Mesenchymal stem cell (in vitro differentiated cells and primary cell): ENCODE results near the gene TNFRSF11A.

Source experiments
- DNase-seq: peaks from one replicate; pipeline ENCODE4 v3.0.0-alpha.2; 2013
- H2AFZ ChIP-seq: one replicate; pipeline ENCODE4 v1.6.1; 2013; ENCODE audit warnings: low read depth, mild to moderate bottlenecking, control low read depth, inconsistent platforms, low read length, moderate library complexity
- H2AK5ac ChIP-seq: 2 replicates; pipeline ENCODE4 v1.6.1; 2013; ENCODE audit warnings: low read length, moderate library complexity, mild to moderate bottlenecking, inconsistent platforms; ENCODE audit not compliant: severe bottlenecking
- H2BK120ac ChIP-seq: one replicate; pipeline ENCODE4 v1.6.1; 2013; ENCODE audit warnings: low read depth, mild to moderate bottlenecking, inconsistent platforms, low read length, moderate library complexity
- H2BK12ac ChIP-seq, 2 experiments: one replicate each; pipeline ENCODE4 v1.6.1; 2013; ENCODE audit warnings: inconsistent platforms in 2 of 2, low read length in 2 of 2, mild to moderate bottlenecking in 2 of 2, moderate library complexity in 2 of 2, control low read depth in 1 of 2
- H2BK15ac ChIP-seq: one replicate; pipeline ENCODE4 v1.6.1; 2013; ENCODE audit warnings: mild to moderate bottlenecking, low read depth, inconsistent platforms; ENCODE audit not compliant: poor library complexity, severe bottlenecking
- H2BK5ac ChIP-seq: 2 replicates; pipeline ENCODE4 v1.6.1; 2013; ENCODE audit warnings: low read depth, mild to moderate bottlenecking, low read length, control low read depth, inconsistent platforms; ENCODE audit not compliant: poor library complexity, severe bottlenecking
- H3K14ac ChIP-seq, 2 experiments: one replicate each; pipeline ENCODE4 v1.6.1; 2013; ENCODE audit warnings: inconsistent platforms in 2 of 2, low read length in 2 of 2, control low read depth in 1 of 2, mild to moderate bottlenecking in 1 of 2, moderate library complexity in 1 of 2
- H3K18ac ChIP-seq, 2 experiments: one replicate each; pipeline ENCODE4 v1.6.1; 2013; ENCODE audit warnings: inconsistent platforms in 2 of 2, low read length in 2 of 2, control low read depth in 1 of 2, low read depth in 1 of 2, mild to moderate bottlenecking in 1 of 2
- H3K23ac ChIP-seq, 2 experiments: one replicate each; pipeline ENCODE4 v1.6.1; 2013; ENCODE audit warnings: inconsistent platforms in 2 of 2, low read length in 2 of 2, mild to moderate bottlenecking in 2 of 2, moderate library complexity in 2 of 2, control low read depth in 1 of 2
- H3K27ac ChIP-seq: 2 replicates; pipeline ENCODE4 v1.5.1; 2013; ENCODE audit warnings: mild to moderate bottlenecking, moderate library complexity, low read length, control low read depth, inconsistent platforms; ENCODE audit not compliant: poor library complexity, severe bottlenecking
- H3K27me3 ChIP-seq, 2 experiments: 2 replicates each; pipeline versions ENCODE4 v1.6.1 to v1.7.0; 2013; ENCODE audit warnings: low read length in 2 of 2, mild to moderate bottlenecking in 2 of 2, moderate library complexity in 2 of 2, control low read depth in 1 of 2, inconsistent platforms in 1 of 2; ENCODE audit not compliant: control insufficient read depth in 1 of 2, insufficient read depth in 1 of 2
- H3K36me3 ChIP-seq, 2 experiments: 2 replicates each; pipeline versions ENCODE4 v1.6.1 to v1.7.0; 2013; ENCODE audit warnings: low read length in 2 of 2, control low read depth in 1 of 2, inconsistent platforms in 1 of 2, low read depth in 1 of 2, mild to moderate bottlenecking in 1 of 2; ENCODE audit not compliant: insufficient read depth in 2 of 2, control insufficient read depth in 1 of 2
- H3K4ac ChIP-seq, 2 experiments: one replicate each; pipeline ENCODE4 v1.6.1; 2013; ENCODE audit warnings: inconsistent platforms in 2 of 2, low read length in 2 of 2, mild to moderate bottlenecking in 2 of 2, moderate library complexity in 2 of 2, control low read depth in 1 of 2, low read depth in 1 of 2
- H3K4me1 ChIP-seq: 2 replicates; pipeline ENCODE4 v1.6.1; 2013; ENCODE audit warnings: low read depth, low read length, control low read depth; ENCODE audit not compliant: control insufficient read depth, insufficient read depth
- H3K4me2 ChIP-seq: 2 replicates; pipeline ENCODE4 v1.6.1; 2013; ENCODE audit warnings: low read length, mild to moderate bottlenecking, inconsistent platforms; ENCODE audit not compliant: poor library complexity, severe bottlenecking
- H3K4me3 ChIP-seq, 2 experiments: 2 replicates each; pipeline versions ENCODE4 v1.5.1 to v1.7.0; 2013; ENCODE audit warnings: low read length in 2 of 2, mild to moderate bottlenecking in 2 of 2, control low read depth in 1 of 2, low read depth in 1 of 2; ENCODE audit not compliant: insufficient read depth in 1 of 2
- H3K79me1 ChIP-seq: replicated peaks from 2 replicates; pipeline ENCODE4 v1.6.1; 2013; ENCODE audit warnings: mild to moderate bottlenecking, control low read depth, low read length, inconsistent platforms; ENCODE audit not compliant: poor library complexity, severe bottlenecking
- H3K9ac ChIP-seq: 2 replicates; pipeline ENCODE4 v1.7.0; 2013; ENCODE audit warnings: mild to moderate bottlenecking, low read length, moderate library complexity
- H3K9me3 ChIP-seq: 2 replicates; pipeline ENCODE4 v1.7.0; 2013; ENCODE audit warnings: mild to moderate bottlenecking, low read length; ENCODE audit not compliant: control insufficient read depth
- H4K8ac ChIP-seq: one replicate; pipeline ENCODE4 v1.6.1; 2013; ENCODE audit warnings: inconsistent platforms, mild to moderate bottlenecking, low read length, moderate library complexity
- H4K91ac ChIP-seq: one replicate; pipeline ENCODE4 v1.6.1; 2013; ENCODE audit warnings: mild to moderate bottlenecking, low read length, inconsistent platforms
- WGBS: methylation state at CpG from one replicate; pipeline ENCODE4 v1.1.7; 2013; ENCODE audit warnings: mixed read lengths; 5-methylcytosine and 5-hydroxymethylcytosine counted together

TNFRSF11A gene

DNA sequence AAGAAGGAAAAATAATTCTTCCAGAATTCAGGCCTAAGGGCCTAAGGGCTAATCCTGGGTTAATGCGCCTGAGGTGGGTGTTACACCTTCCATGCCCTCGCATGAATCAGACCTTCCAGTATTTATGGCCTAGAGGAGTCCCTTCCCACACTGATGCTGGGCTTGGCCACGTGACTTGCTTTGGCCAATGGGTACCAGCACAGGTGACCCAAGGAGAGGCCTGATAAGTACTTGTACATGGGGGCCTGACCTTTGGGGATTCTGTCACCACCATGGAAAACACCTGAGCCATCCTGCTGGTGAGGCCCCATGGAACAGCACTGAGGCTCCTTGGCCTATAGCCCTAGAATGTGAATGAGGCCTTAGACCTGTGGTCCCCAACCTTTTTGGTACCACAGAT lies 79.8 kb downstream of the TNFRSF11A start:
- H2BK12ac ChIP-seq = no peak overlapping the region
- no peak overlapping the region for H3K4me2 ChIP-seq
- no peak overlapping the region for H3K4me3 ChIP-seq
- H4K8ac ChIP-seq = no peak overlapping the region
- no peaks in the 10 kb centered on the region for H3K79me1 ChIP-seq
- no peak overlapping the region for H4K91ac ChIP-seq
- H3K18ac ChIP-seq = no peak overlapping the region
- no peak overlapping the region for H2AFZ ChIP-seq
- no peak overlapping the region for H2BK5ac ChIP-seq
- no peak overlapping the region for H3K14ac ChIP-seq
- H2AK5ac ChIP-seq = no peak overlapping the region
- H3K9me3 ChIP-seq = no peaks in the 10 kb centered on the region
- no peak overlapping the region for H3K9ac ChIP-seq
- H3K4me1 ChIP-seq = peaks cover 2% of the 10 kb centered on the region
- no peak overlapping the region for H3K4ac ChIP-seq
- H3K36me3 ChIP-seq = no peaks in the 10 kb centered on the region
- H3K27ac ChIP-seq = no peak overlapping the region
- no peak overlapping the region for H2BK120ac ChIP-seq
- no peak for DNase-seq
- H2BK15ac ChIP-seq = no peak overlapping the region
- peaks cover 0 to 13% of the 10 kb centered on the region in 2 experiments for H3K27me3 ChIP-seq
- WGBS = 87% methylated on average over 3 of the region's 3 CpGs
- no peak overlapping the region for H3K23ac ChIP-seq

DNA sequence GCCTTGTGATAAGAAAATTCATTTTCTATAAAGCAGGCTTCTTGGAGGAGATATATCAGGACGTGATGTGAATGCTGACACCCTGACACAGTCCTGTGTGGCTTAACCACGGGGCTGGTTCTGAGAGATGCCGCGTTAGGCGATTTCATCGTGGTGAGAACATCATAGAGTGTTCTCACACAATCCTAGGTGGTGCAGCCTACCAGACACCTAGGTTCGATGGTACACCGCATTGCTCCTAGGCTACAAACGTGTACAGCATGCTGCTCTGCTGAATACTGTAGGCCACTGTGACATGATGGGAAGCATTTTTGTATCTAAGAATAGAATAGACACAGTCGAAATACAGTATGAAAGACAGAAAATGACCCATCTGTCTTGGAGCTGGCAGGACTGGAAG lies 82.5 kb downstream of the TNFRSF11A start:
- no peak overlapping the region for H2AFZ ChIP-seq
- no peaks in the 10 kb centered on the region for H3K9me3 ChIP-seq
- DNase-seq = no peak
- H3K4me3 ChIP-seq = no peak overlapping the region
- H2BK120ac ChIP-seq = no peak overlapping the region
- H2BK15ac ChIP-seq = no peak overlapping the region
- 93% methylated on average over 9 of the region's 10 CpGs for WGBS
- H3K14ac ChIP-seq = no peak overlapping the region
- no peak overlapping the region for H3K23ac ChIP-seq
- no peaks in the 10 kb centered on the region for H3K36me3 ChIP-seq
- H2BK12ac ChIP-seq = no peak overlapping the region
- H3K27ac ChIP-seq = no peak overlapping the region
- no peak overlapping the region for H2AK5ac ChIP-seq
- H3K9ac ChIP-seq = no peak overlapping the region
- H3K79me1 ChIP-seq = no peaks in the 10 kb centered on the region
- H3K4ac ChIP-seq = no peak overlapping the region
- no peaks in the 10 kb centered on the region for H3K4me1 ChIP-seq
- peaks cover 4% of the 10 kb centered on the region in 2 experiments for H3K27me3 ChIP-seq
- H2BK5ac ChIP-seq = no peak overlapping the region
- no peak overlapping the region for H4K91ac ChIP-seq
- H3K18ac ChIP-seq = no peak overlapping the region
- H4K8ac ChIP-seq = no peak overlapping the region
- H3K4me2 ChIP-seq = no peak overlapping the region

DNA sequence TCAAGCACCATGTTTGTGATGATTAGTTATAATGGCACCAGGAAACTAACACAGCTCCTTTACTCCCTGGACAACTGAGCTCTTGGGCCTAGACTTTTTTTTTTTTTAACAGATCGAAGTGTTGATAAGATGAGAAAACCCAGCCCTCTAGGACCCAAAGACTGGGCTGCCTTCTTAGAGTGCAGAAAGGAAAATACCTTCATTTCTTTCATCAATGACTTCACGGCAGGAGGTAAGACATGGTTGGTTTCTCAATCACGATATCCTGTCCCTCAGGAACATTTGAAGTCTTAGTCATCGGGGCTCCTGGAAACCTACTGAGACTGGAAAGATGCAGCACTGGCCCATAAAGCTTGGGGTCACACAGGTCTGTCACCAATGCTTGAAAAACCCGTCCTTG lies 84.7 kb downstream of the TNFRSF11A start:
- no peak overlapping the region for H3K23ac ChIP-seq
- no peak overlapping the region for H3K4me3 ChIP-seq
- H4K8ac ChIP-seq = no peak overlapping the region
- no peak overlapping the region for H2AK5ac ChIP-seq
- WGBS = 85% methylated on average over 5 of the region's 5 CpGs
- H2BK120ac ChIP-seq = no peak overlapping the region
- no peak overlapping the region for H3K14ac ChIP-seq
- no peak overlapping the region for H3K27ac ChIP-seq
- no peak overlapping the region for H2BK15ac ChIP-seq
- no peak for DNase-seq
- H3K4me2 ChIP-seq = no peak overlapping the region
- peaks cover 4 to 7% of the 10 kb centered on the region in 2 experiments for H3K27me3 ChIP-seq
- no peak overlapping the region for H4K91ac ChIP-seq
- H3K4me1 ChIP-seq = no peaks in the 10 kb centered on the region
- no peak overlapping the region for H2BK5ac ChIP-seq
- no peak overlapping the region for H3K4ac ChIP-seq
- no peaks in the 10 kb centered on the region for H3K9me3 ChIP-seq
- no peak overlapping the region for H2BK12ac ChIP-seq
- no peaks in the 10 kb centered on the region for H3K36me3 ChIP-seq
- no peak overlapping the region for H2AFZ ChIP-seq
- H3K79me1 ChIP-seq = no peaks in the 10 kb centered on the region
- H3K18ac ChIP-seq = no peak overlapping the region
- H3K9ac ChIP-seq = no peak overlapping the region

DNA sequence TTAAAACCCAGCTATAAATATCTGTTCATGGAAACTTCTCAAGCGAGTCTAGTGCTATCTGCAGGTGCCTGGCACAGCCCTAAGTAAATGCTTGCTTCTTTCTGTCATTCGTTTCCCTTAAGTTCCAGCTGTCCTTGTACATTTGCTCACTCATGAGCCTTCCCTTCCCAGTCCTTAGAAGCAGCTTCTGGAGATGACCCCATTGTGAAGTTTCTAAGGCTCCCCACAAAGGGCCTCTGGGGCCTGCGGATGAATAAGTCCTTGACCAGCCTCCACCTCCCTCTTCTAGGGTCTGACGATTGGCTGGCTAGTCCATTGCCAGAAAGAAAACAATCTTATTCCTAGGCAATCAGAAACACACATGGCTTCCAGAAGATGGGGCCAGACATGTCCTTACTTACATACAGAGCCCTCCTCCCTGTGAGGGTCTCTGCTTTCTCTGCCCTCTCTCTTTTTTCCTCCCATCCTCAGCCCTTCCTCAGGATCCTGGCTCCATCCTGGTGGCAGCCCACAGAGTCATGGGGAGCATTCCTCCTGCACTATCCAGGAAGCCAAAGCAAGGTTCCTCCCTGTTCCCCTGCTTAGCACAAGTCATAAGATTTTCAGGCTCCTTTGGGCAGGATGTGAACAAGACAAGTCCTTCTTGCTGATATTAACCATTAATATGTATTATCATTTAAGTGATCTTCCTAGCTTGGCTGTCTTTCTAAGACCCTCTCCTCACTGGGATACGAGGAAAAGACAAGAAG lies 87.3 kb downstream of the TNFRSF11A start:
- H3K4me3 ChIP-seq = no peak overlapping the region
- no peaks in the 10 kb centered on the region for H3K9me3 ChIP-seq
- no peak overlapping the region for H3K4ac ChIP-seq
- no peak overlapping the region for H3K14ac ChIP-seq
- no peak overlapping the region for H3K23ac ChIP-seq
- no peaks in the 10 kb centered on the region for H3K4me1 ChIP-seq
- H3K36me3 ChIP-seq = no peaks in the 10 kb centered on the region
- no peak overlapping the region for H3K9ac ChIP-seq
- H2AK5ac ChIP-seq = no peak overlapping the region
- H2BK5ac ChIP-seq = no peak overlapping the region
- no peak overlapping the region for H3K27ac ChIP-seq
- no peak overlapping the region for H2BK15ac ChIP-seq
- DNase-seq = no peak
- H3K18ac ChIP-seq = no peak overlapping the region
- H4K8ac ChIP-seq = no peak overlapping the region
- 88% methylated on average over 4 of the region's 5 CpGs for WGBS
- H3K27me3 ChIP-seq = peaks cover 4 to 7% of the 10 kb centered on the region in 2 experiments
- H4K91ac ChIP-seq = no peak overlapping the region
- no peaks in the 10 kb centered on the region for H3K79me1 ChIP-seq
- no peak overlapping the region for H2AFZ ChIP-seq
- H2BK120ac ChIP-seq = no peak overlapping the region
- H2BK12ac ChIP-seq = no peak overlapping the region
- H3K4me2 ChIP-seq = no peak overlapping the region
